Neuron (in vitro differentiated cells): ENCODE results near the gene GRAMD2A.
A peak's percentile ranks its signal among the peaks of the same experiment; 100 is the strongest.

ENCODE experiments used
- H2AFZ ChIP-seq: one replicate; pipeline ENCODE4 v1.6.1; 2013; ENCODE audit warnings: low read depth, mild to moderate bottlenecking, inconsistent platforms, low read length, moderate library complexity
- H3K27me3 ChIP-seq: one replicate; pipeline ENCODE4 v1.6.1; 2013; ENCODE audit warnings: low read length; ENCODE audit not compliant: insufficient read depth
- H3K36me3 ChIP-seq: one replicate; pipeline ENCODE4 v1.6.1; 2013; ENCODE audit warnings: low read length; ENCODE audit not compliant: insufficient read depth
- H3K4me1 ChIP-seq: one replicate; pipeline ENCODE4 v1.6.1; 2013; ENCODE audit warnings: low read length; ENCODE audit not compliant: insufficient read depth
- H3K4me3 ChIP-seq: 2 replicates; pipeline ENCODE4 v1.5.1; 2013; ENCODE audit warnings: mild to moderate bottlenecking, low read length, moderate library complexity
- H3K9me3 ChIP-seq: one replicate; pipeline ENCODE4 v1.6.1; 2013; ENCODE audit warnings: low read length

The GRAMD2A gene

GRCh38 chr15:72230197-72231065, 32.8 kb upstream of the GRAMD2A start:
- Histone ChIP-seq H3K27me3 (no peaks in the 10 kb centered on the region), H3K4me1 (peaks cover 35% of the 10 kb centered on the region), H2AFZ (no peak overlapping the region), H3K36me3 (peaks cover 6% of the 10 kb centered on the region), H3K9me3 (no peaks in the 10 kb centered on the region), H3K4me3 (peak overlapping the region; percentile 98)

GRCh38 chr15:72229947-72230196, 32.3 kb upstream of the GRAMD2A start:
- Histone ChIP-seq H3K4me3 (peak overlapping the region; percentile 98), H3K27me3 (no peaks in the 10 kb centered on the region), H3K4me1 (peaks cover 35% of the 10 kb centered on the region)

GRCh38 chr15:72229076-72229946, 31.7 kb upstream of the GRAMD2A start:
- no peaks in the 10 kb centered on the region for H3K9me3 ChIP-seq
- no peak overlapping the region for H2AFZ ChIP-seq
- H3K4me1 ChIP-seq: peaks cover 35% of the 10 kb centered on the region
- peak overlapping the region; percentile 98 for H3K4me3 ChIP-seq
- H3K27me3 ChIP-seq: no peaks in the 10 kb centered on the region
- peaks cover 9% of the 10 kb centered on the region for H3K36me3 ChIP-seq

More at GRCh38 chr15:72229947-72230196, 32.3 kb upstream of the GRAMD2A start:
- no peak overlapping the region for H2AFZ ChIP-seq
- H3K9me3 ChIP-seq: no peaks in the 10 kb centered on the region
- peaks cover 7% of the 10 kb centered on the region for H3K36me3 ChIP-seq

- H3K36me3 ChIP-seq: peaks cover 21% of the 10 kb centered on the region
- H3K9me3 ChIP-seq: no peaks in the 10 kb centered on the region
- H3K4me1 ChIP-seq: peaks cover 35% of the 10 kb centered on the region
- no peak overlapping the region for H3K4me3 ChIP-seq
- no peaks in the 10 kb centered on the region for H3K27me3 ChIP-seq
- H2AFZ ChIP-seq: no peak overlapping the region
Measured at GRCh38 chr15:72227720-72228119, 30.1 kb upstream of the GRAMD2A start.

GRCh38 chr15:72227192-72227586, 29.6 kb upstream of the GRAMD2A start:
- Histone ChIP-seq H3K9me3 (no peaks in the 10 kb centered on the region), H3K36me3 (peaks cover 25% of the 10 kb centered on the region), H3K27me3 (no peaks in the 10 kb centered on the region), H3K4me3 (no peak overlapping the region), H2AFZ (no peak overlapping the region), H3K4me1 (peaks cover 31% of the 10 kb centered on the region)

- Histone ChIP-seq H3K36me3 (peaks cover 54% of the 10 kb centered on the region), H3K9me3 (no peaks in the 10 kb centered on the region), H3K4me1 (peaks cover 22% of the 10 kb centered on the region), H3K27me3 (no peaks in the 10 kb centered on the region), H3K4me3 (no peak overlapping the region), H2AFZ (no peak overlapping the region)
Measured at GRCh38 chr15:72223278-72223677, 25.7 kb upstream of the GRAMD2A start.

GRCh38 chr15:72222393-72222792, 24.8 kb upstream of the GRAMD2A start:
- Histone ChIP-seq H3K36me3 (peaks cover 60% of the 10 kb centered on the region), H3K9me3 (no peaks in the 10 kb centered on the region), H3K4me1 (peaks cover 15% of the 10 kb centered on the region), H3K27me3 (no peaks in the 10 kb centered on the region), H3K4me3 (no peak overlapping the region), H2AFZ (no peak overlapping the region)

- Histone ChIP-seq H3K9me3 (no peaks in the 10 kb centered on the region), H3K36me3 (peaks cover 73% of the 10 kb centered on the region), H2AFZ (no peak overlapping the region), H3K27me3 (no peaks in the 10 kb centered on the region), H3K4me1 (peaks cover 7% of the 10 kb centered on the region), H3K4me3 (no peak overlapping the region)
Measured at GRCh38 chr15:72220687-72221086, 23.1 kb upstream of the GRAMD2A start.

- Histone ChIP-seq H3K9me3 (no peaks in the 10 kb centered on the region), H3K36me3 (peaks cover 82% of the 10 kb centered on the region), H2AFZ (no peak overlapping the region), H3K4me3 (no peak overlapping the region), H3K4me1 (peaks cover 7% of the 10 kb centered on the region), H3K27me3 (no peaks in the 10 kb centered on the region)
Measured at GRCh38 chr15:72217216-72217615, 19.6 kb upstream of the GRAMD2A start.

GRCh38 chr15:72216079-72216478, 18.5 kb upstream of the GRAMD2A start:
- Histone ChIP-seq H3K4me3 (no peak overlapping the region), H3K27me3 (no peaks in the 10 kb centered on the region), H3K36me3 (peaks cover 91% of the 10 kb centered on the region), H3K4me1 (peaks cover 2% of the 10 kb centered on the region), H2AFZ (no peak overlapping the region), H3K9me3 (no peaks in the 10 kb centered on the region)

- peaks cover 95% of the 10 kb centered on the region for H3K36me3 ChIP-seq
- no peak overlapping the region for H2AFZ ChIP-seq
- H3K4me3 ChIP-seq: no peak overlapping the region
- no peaks in the 10 kb centered on the region for H3K9me3 ChIP-seq
- no peaks in the 10 kb centered on the region for H3K27me3 ChIP-seq
- H3K4me1 ChIP-seq: no peaks in the 10 kb centered on the region
Measured at GRCh38 chr15:72207558-72208085, 10.0 kb upstream of the GRAMD2A start.

- Histone ChIP-seq H3K27me3 (no peaks in the 10 kb centered on the region), H3K4me3 (no peak overlapping the region), H3K9me3 (no peaks in the 10 kb centered on the region), H3K4me1 (no peaks in the 10 kb centered on the region), H3K36me3 (peaks cover 94% of the 10 kb centered on the region), H2AFZ (no peak overlapping the region)
Measured at GRCh38 chr15:72206677-72207000, 9.1 kb upstream of the GRAMD2A start.

GRCh38 chr15:72205896-72206676, 8.5 kb upstream of the GRAMD2A start:
- H2AFZ ChIP-seq: no peak overlapping the region
- no peaks in the 10 kb centered on the region for H3K9me3 ChIP-seq
- no peak overlapping the region for H3K4me3 ChIP-seq
- no peaks in the 10 kb centered on the region for H3K27me3 ChIP-seq
- peaks cover 94% of the 10 kb centered on the region for H3K36me3 ChIP-seq
- H3K4me1 ChIP-seq: no peaks in the 10 kb centered on the region
